ENCODE results near the gene HCN4.

HCN4 gene

GRCh38 chr15:73340502-73341192, 28.1 kb downstream of the HCN4 start:
- no peak for DNase-seq (ENCODE audit: low read depth)
- no peak overlapping the region for H3K4me3 ChIP-seq (ENCODE audit: low read depth, low read length)
- no peak for TF ChIP-seq CTCF (conservative IDR thresholded peaks at IDR 0.05; ENCODE audit: low read depth, low read length)

- DNase-seq (ENCODE audit: low read depth) = no peak
- TF ChIP-seq CTCF (conservative IDR thresholded peaks at IDR 0.05; ENCODE audit: low read depth, low read length) = no peak
- no peak overlapping the region for H3K4me3 ChIP-seq (ENCODE audit: low read depth, low read length)
These were observed 30.0 kb downstream of the HCN4 start for GRCh38 chr15:73338606-73339374.

GRCh38 chr15:73338058-73338457, 30.7 kb downstream of the HCN4 start:
- no peak overlapping the region for H3K4me3 ChIP-seq (ENCODE audit: low read depth, low read length)
- no peak for DNase-seq (ENCODE audit: low read depth)
- no peak for TF ChIP-seq CTCF (conservative IDR thresholded peaks at IDR 0.05; ENCODE audit: low read depth, low read length)

- no peak for TF ChIP-seq CTCF (conservative IDR thresholded peaks at IDR 0.05; ENCODE audit: low read depth, low read length)
- H3K4me3 ChIP-seq (ENCODE audit: low read depth, low read length) = no peak overlapping the region
- DNase-seq (ENCODE audit: low read depth) = no peak
These were observed 31.6 kb downstream of the HCN4 start for GRCh38 chr15:73337187-73337586.

- no peak for TF ChIP-seq CTCF (conservative IDR thresholded peaks at IDR 0.05; ENCODE audit: low read depth, low read length)
- H3K4me3 ChIP-seq (ENCODE audit: low read depth, low read length) = no peak overlapping the region
- no peak for DNase-seq (ENCODE audit: low read depth)
These were observed 32.0 kb downstream of the HCN4 start for GRCh38 chr15:73336756-73337155.

- DNase-seq (ENCODE audit: low read depth) = no peak
- TF ChIP-seq CTCF (conservative IDR thresholded peaks at IDR 0.05; ENCODE audit: low read depth, low read length) = no peak
- no peak overlapping the region for H3K4me3 ChIP-seq (ENCODE audit: low read depth, low read length)
These were observed 33.3 kb downstream of the HCN4 start for GRCh38 chr15:73335471-73335870.

Data from choroid plexus epithelial cell (primary cell).